ENCODE measurements around the gene CD101. TPM values are rescaled to one million over a fixed set of nuclear protein-coding genes. Genes with fewer than 3 reads are reported as not detected.

Gene CD101
- total and polyA plus RNA-seq, 12 donors, result 0.30 to 2.3 (median 1.1) TPM

GRCh38 chr1:117011334-117011733, 9.8 kb downstream of the CD101 start:
- intact Hi-C loops (cut with DNase I), result no loop called here
- Histone ChIP-seq H3K27ac (no peak overlapping the region), H3K4me3 (no peak overlapping the region), H3K36me3 (no peaks in the 10 kb centered on the region), H3K4me1 (peaks cover 0 to 33% (median 0%) of the 10 kb centered on the region in 9 donors), H3K9me3 (no peaks in the 10 kb centered on the region), H3K27me3 (no peaks in the 10 kb centered on the region)
- TF ChIP-seq CTCF (IDR thresholded peaks at IDR 0.05), result no peak
- ATAC-seq, result no peak
- DNase-seq, result no peak
- WGBS, 2 donors, result 94 to 99% methylated on average over 3 of the region's 3 CpGs

GRCh38 chr1:117013309-117013858, 11.8 kb downstream of the CD101 start:
- H3K36me3 ChIP-seq, result no peaks in the 10 kb centered on the region
- no peak overlapping the region for H3K4me3 ChIP-seq
- H3K4me1 ChIP-seq, result peaks cover 0 to 15% (median 0%) of the 10 kb centered on the region in 9 donors
- no peak overlapping the region for H3K27ac ChIP-seq
- DNase-seq, result no peak
- intact Hi-C loops (cut with DNase I), result no loop called here
- 95% methylated on average over 5 of the region's 5 CpGs for WGBS, 2 donors
- H3K27me3 ChIP-seq, result no peaks in the 10 kb centered on the region
- no peak for TF ChIP-seq CTCF (IDR thresholded peaks at IDR 0.05)
- ATAC-seq, result no peak
- H3K9me3 ChIP-seq, result no peaks in the 10 kb centered on the region

GRCh38 chr1:117014209-117014608, 12.6 kb downstream of the CD101 start:
- Histone ChIP-seq H3K27ac (no peak overlapping the region), H3K4me3 (no peak overlapping the region), H3K9me3 (no peaks in the 10 kb centered on the region), H3K27me3 (no peaks in the 10 kb centered on the region), H3K4me1 (peaks cover 0 to 13% (median 0%) of the 10 kb centered on the region in 9 donors), H3K36me3 (no peaks in the 10 kb centered on the region)
- ATAC-seq (no peak), DNase-seq (no peak)
- 94 to 95% methylated on average over 5 of the region's 5 CpGs for WGBS, 2 donors
- no peak for TF ChIP-seq CTCF (IDR thresholded peaks at IDR 0.05)
- intact Hi-C loops (cut with DNase I), result no loop called here

GRCh38 chr1:117015724-117016123, 14.2 kb downstream of the CD101 start:
- Histone ChIP-seq H3K27ac (no peak overlapping the region), H3K9me3 (no peaks in the 10 kb centered on the region), H3K4me3 (no peak overlapping the region), H3K36me3 (no peaks in the 10 kb centered on the region), H3K27me3 (no peaks in the 10 kb centered on the region), H3K4me1 (peaks cover 0 to 13% (median 0%) of the 10 kb centered on the region in 9 donors)
- ATAC-seq (no peak), DNase-seq (no peak)
- intact Hi-C loops (cut with DNase I), result no loop called here
- 92 to 94% methylated on average over 3 of the region's 3 CpGs for WGBS, 2 donors
- no peak for TF ChIP-seq CTCF (IDR thresholded peaks at IDR 0.05)

Data from heart right ventricle (tissue), 16 donors.